Embryonic facial prominence (tissue), 1 donor: ENCODE data around the gene NUTM2E.
"Not testable (repeated sequence)": the region's sequence is repeated elsewhere in the genome, so short reads cannot be mapped to it uniquely, and the experiment has no call there.

Source experiments
- DNase-seq: peaks from one replicate; pipeline ENCODE4 v3.0.0-alpha.2; 2016; ENCODE audit errors: extremely low spot score

Gene NUTM2E

DNA sequence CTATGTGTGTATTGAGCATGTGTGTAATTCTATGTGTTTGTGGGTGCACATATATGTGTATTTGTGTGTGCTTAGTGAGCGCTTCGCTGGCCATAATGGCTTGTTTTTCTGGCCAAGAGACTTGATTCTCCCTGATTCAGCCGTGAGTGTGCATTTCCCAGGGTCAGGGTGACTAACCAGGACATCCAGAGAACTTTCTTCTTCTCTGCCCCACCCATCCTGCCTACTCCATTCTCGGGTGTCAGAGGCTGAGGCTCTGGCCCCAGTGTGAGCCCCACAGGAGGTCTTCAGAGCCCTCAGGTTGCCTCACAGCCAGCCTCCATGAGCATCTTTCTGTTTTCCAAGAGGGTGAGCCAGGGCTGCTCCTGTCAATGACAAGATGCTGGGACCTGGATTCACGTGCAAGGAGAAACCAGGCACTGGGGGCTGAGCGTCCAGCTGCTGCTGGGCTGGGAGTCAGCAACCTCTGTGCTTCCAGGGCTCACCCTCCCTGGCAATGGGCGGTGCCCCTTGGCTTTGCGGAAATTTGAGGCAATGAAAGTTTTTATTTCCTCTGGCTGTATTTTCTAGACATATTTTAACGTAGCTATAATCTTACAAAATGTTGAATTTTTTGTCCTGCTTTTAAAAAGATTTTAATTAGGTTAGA is 40.5 kb downstream of the NUTM2E start:
- not testable (repeated sequence) for DNase-seq

DNA sequence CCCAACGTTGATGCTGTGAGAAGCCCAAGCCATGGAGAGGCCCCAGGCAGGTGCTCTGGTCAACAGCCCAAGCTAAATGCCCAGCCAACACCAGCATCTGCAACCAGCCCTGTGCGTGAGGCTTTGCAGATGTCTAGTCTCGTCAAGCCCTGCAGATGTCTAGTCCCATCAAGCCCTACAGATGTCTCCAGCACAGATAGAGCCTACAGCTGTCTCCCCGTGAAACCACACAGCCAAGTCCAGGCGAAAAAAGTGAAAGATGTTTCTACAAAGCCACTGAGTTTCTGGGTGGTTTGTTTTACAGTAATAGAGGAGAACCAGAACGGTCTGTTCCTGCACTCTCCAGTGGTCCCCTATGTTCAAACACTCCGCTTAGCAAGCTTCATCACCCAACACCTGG is 41.5 kb downstream of the NUTM2E start:
- DNase-seq = not testable (repeated sequence)

DNA sequence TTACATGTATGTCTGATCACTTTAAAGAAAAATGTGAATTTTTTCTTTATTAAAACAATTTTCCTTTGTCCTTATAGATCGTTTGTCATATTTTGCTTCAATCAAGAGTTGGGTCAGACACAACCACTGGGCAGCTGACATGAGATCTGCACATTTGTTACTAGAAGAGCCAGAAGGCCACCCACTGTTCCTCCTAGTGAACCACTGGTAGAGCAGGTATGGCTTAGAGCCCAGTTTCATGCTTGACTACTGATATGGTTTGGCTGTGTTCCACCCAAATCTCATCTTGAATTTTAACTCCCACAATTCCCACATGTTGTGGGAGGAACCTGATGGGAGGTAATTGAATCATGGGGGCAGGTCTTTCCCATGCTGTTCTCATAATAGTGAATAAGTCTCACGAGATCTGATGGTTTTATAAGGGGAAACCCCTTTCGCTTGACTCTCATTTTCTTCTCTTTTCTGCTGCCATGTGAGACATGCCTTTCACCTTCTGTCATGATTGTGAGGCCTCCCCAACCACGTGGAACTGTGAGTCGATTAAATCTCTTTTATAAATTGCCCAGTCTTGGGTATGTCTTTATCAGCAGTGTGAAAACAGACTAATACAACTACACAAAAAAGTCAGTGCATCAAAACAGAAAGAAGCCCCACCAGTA is 43.0 kb downstream of the NUTM2E start:
- not testable (repeated sequence) for DNase-seq

DNA sequence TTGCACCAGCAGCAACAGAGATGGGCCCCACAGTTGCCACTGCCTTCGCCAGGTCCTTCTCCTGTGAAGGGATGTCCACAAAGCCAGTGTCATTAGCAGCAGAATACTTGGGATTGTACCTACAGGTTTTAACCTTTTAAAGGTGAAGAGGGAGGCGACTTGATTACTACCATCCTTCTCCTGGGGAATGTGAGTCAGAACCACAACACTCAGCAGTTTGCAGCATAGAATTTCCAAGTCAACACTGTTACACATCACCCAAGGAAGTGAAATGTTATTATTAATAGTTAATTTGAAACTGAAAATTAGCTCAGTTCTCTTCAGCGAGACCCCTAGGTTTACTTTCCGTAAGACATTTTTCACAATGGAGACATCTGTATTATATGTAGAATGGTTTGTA is 45.2 kb downstream of the NUTM2E start:
- not testable (repeated sequence) for DNase-seq
